Measurements from ENCODE around the gene SRSF4. TPM values are rescaled to one million over a fixed set of nuclear protein-coding genes. Genes with fewer than 3 reads are reported as not detected.

The SRSF4 gene
- total RNA-seq, 1 donor from 2014 or later = 67.8 TPM

GRCh38 chr1:29200906-29201594 is 19.4 kb upstream of the SRSF4 start:
- Histone ChIP-seq H3K27me3 (no peaks in the 10 kb centered on the region), H3K9me3 (no peaks in the 10 kb centered on the region), H3K27ac (no peak overlapping the region), H3K4me1 (peaks cover 12% of the 10 kb centered on the region), H3K4me3 (no peak overlapping the region), H3K36me3 (peaks cover 0 to 12% of the 10 kb centered on the region in 2 donors)
- TF ChIP-seq POLR2AphosphoS5 (IDR thresholded peaks at IDR 0.05; ENCODE audit: insufficient read depth in 1 of 2, low read depth in 1 of 2) = no peak
- no peak for TF ChIP-seq POLR2A (IDR thresholded peaks at IDR 0.05)
- no peak for TF ChIP-seq CTCF (IDR thresholded peaks at IDR 0.05)
- DNase-seq (ENCODE audit: extremely low spot score in 2 of 2) = no peak
- intact Hi-C loops (cut with DNase I) = loop anchor here (5.0 to 10.0 kb wide), 2 partner anchors 156 to 319 kb away; no protein-coding TSS in a partner anchor

DNA sequence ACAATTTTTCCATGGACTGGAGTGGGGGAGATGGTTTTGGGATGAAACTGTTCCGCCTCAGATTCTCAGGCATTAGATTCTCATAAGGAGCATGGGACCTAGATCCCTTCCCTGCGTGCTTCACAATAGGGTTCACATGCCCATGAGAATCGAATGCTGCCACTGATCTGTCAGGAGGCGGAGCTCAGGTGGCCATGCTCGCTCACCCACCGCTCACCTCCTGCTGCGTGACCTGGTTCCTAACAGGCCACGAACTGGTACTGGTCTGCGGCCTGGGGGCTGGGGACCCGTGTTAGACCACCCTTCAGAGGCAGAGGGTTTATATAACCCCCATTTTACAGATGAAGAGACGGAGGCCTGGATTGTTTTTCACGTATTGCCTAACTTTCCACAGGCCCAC is 16.3 kb upstream of the SRSF4 start:
- no peaks in the 10 kb centered on the region for H3K27me3 ChIP-seq
- no peak for DNase-seq (ENCODE audit: extremely low spot score in 2 of 2)
- peaks cover 0 to 16% of the 10 kb centered on the region in 2 donors for H3K36me3 ChIP-seq
- peaks cover 12% of the 10 kb centered on the region for H3K4me1 ChIP-seq
- no peaks in the 10 kb centered on the region for H3K9me3 ChIP-seq
- H3K27ac ChIP-seq = no peak overlapping the region
- TF ChIP-seq POLR2A (IDR thresholded peaks at IDR 0.05) (no peak), POLR2AphosphoS5 (IDR thresholded peaks at IDR 0.05; ENCODE audit: insufficient read depth in 1 of 2, low read depth in 1 of 2) (no peak), CTCF (IDR thresholded peaks at IDR 0.05) (no peak)
- intact Hi-C loops (cut with DNase I) = no loop called here
- no peak overlapping the region for H3K4me3 ChIP-seq

GRCh38 chr1:29197590-29197924 is 15.9 kb upstream of the SRSF4 start:
- H3K27me3 ChIP-seq = no peaks in the 10 kb centered on the region
- no peaks in the 10 kb centered on the region for H3K9me3 ChIP-seq
- peaks cover 11% of the 10 kb centered on the region for H3K4me1 ChIP-seq
- H3K27ac ChIP-seq = no peak overlapping the region
- intact Hi-C loops (cut with DNase I) = no loop called here
- H3K4me3 ChIP-seq = no peak overlapping the region
- no peak for DNase-seq (ENCODE audit: extremely low spot score in 2 of 2)
- TF ChIP-seq POLR2A (IDR thresholded peaks at IDR 0.05) = no peak
- TF ChIP-seq CTCF (IDR thresholded peaks at IDR 0.05) = no peak
- TF ChIP-seq POLR2AphosphoS5 (IDR thresholded peaks at IDR 0.05; ENCODE audit: insufficient read depth in 1 of 2, low read depth in 1 of 2) = no peak
- H3K36me3 ChIP-seq = peaks cover 0 to 19% of the 10 kb centered on the region in 2 donors

DNA sequence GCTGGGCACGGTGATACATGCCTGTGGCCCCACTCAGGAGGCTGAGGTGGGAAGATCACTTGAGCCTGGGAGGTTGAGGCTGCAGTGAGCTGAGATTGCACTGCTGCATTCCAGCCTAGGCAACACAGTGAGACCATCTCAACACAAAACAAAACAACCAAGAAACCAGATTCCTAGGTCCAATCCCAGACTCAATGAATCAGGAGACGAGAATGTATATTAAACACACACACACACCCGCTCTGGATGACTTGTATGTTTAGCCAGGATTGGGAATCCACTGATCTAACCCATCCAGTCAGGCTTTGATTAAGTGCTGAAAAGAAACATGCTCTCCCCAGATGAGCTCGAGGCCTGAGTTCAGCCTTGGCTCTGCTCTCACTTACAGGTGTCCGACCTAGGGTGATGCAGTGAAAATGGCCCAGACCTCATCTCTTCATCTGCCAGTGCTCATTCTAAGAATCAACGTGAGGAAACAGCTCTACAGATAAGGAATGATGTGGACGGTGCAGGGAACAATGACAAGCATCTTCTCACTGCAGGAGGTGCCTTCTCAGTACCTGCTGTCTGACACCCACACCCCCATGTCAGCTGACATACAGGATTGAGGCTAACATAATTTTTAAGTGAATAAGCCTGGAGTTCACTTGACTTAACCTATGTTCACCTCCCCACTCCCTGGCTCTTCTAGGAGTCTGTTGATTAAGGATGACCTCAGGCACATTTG is 15.3 kb upstream of the SRSF4 start:
- Histone ChIP-seq H3K27me3 (no peaks in the 10 kb centered on the region), H3K36me3 (peaks cover 0 to 19% of the 10 kb centered on the region in 2 donors), H3K27ac (no peak overlapping the region), H3K9me3 (no peaks in the 10 kb centered on the region), H3K4me1 (peaks cover 5% of the 10 kb centered on the region), H3K4me3 (no peak overlapping the region)
- TF ChIP-seq CTCF (IDR thresholded peaks at IDR 0.05) (no peak), POLR2A (IDR thresholded peaks at IDR 0.05) (no peak), POLR2AphosphoS5 (IDR thresholded peaks at IDR 0.05; ENCODE audit: insufficient read depth in 1 of 2, low read depth in 1 of 2) (no peak)
- intact Hi-C loops (cut with DNase I) = no loop called here
- DNase-seq (ENCODE audit: extremely low spot score in 2 of 2) = no peak

DNA sequence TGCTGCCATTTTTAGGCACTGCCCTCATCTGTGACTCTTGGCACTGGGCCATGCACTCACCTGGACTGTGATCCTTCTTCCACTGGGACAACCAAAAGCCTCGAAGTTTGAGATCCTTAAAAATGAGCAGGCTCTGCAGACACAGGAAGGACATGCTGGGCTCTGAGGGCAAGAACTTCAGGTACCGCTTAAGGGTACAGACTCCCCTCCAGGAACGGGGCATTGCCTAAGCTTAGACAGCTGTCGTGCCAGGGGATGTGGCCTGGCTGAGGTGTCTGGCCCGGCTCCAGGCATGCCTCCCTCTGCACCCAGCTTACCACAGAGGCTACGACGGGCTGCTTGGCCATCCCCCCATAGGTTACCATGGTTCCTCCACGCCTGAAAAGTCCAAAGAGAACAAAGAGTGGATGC is 14.2 kb upstream of the SRSF4 start:
- Histone ChIP-seq H3K27me3 (no peaks in the 10 kb centered on the region), H3K27ac (no peak overlapping the region), H3K36me3 (peaks cover 0 to 19% of the 10 kb centered on the region in 2 donors), H3K9me3 (no peaks in the 10 kb centered on the region), H3K4me3 (no peak overlapping the region), H3K4me1 (no peaks in the 10 kb centered on the region)
- intact Hi-C loops (cut with DNase I) = no loop called here
- DNase-seq (ENCODE audit: extremely low spot score in 2 of 2) = no peak
- TF ChIP-seq CTCF (IDR thresholded peaks at IDR 0.05) (no peak), POLR2AphosphoS5 (IDR thresholded peaks at IDR 0.05; ENCODE audit: insufficient read depth in 1 of 2, low read depth in 1 of 2) (no peak), POLR2A (IDR thresholded peaks at IDR 0.05) (no peak)

All from vagina (tissue), 2 donors.